Medulla oblongata (tissue), 1 donor: ENCODE measurements around the gene HDGFL3.
"Not testable (repeated sequence)": the region's sequence is repeated elsewhere in the genome, so short reads cannot be mapped to it uniquely, and the experiment has no call there.

Experiments
- DNase-seq: peaks from one replicate; pipeline ENCODE4 v3.0.0-alpha.2; 2015; ENCODE audit errors: extremely low spot score

Gene HDGFL3

DNA sequence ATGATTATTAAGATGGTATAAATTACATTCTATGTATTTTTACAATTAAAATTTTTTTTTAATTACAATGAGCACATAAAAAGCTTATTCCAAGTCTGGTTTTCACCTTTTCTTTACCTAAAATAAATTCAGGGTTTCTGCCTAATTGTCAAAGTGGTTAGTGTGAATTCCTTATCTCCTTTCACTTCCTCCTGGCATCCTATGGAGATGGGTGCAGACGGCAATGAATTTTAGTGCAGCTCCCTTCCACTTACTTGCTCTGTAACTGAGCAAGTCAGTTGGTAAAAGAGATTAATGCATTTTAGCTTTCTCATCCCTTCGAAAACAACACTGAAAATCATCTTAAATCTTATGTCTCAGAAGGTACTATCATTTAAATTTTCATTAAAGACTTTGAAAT is 13.1 kb downstream of the HDGFL3 start:
- DNase-seq = no peak

DNA sequence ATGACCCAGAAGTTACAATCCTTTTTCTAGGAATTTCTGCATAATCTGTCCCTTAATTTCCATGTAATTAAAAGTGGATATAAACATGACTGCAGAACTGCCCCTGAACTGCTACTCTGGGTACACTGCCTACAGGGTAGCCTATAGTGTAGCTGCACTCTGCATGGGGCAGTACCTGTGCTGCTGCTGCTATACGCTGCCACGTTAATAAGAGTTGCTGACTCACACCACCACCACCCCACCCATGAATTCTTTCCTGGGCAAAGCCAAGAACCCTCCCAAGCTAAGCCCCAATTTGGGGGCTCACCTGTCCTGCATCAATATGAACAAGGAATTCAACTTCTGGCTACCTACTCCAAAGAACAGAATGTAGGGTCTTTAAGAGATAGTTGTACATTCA is 13.9 kb downstream of the HDGFL3 start:
- DNase-seq = no peak

DNA sequence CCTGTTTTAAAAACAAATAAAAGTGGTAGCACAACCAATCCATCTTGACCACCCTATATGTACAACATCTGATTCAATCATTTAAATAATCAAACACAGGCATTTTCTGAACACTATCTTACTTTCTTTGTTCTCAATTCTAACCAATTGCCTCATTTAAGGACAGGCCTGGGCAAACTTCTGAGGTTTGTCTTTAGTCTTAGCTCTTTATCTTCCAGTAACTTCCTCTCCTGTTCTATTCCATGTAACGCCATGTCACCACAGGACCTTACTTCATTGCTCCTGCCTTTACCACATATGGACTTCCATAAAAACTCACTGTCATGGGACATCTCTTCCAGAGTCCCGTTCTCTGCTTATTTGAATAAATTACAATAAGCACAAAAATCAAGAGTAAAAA is 14.9 kb downstream of the HDGFL3 start:
- no peak for DNase-seq

DNA sequence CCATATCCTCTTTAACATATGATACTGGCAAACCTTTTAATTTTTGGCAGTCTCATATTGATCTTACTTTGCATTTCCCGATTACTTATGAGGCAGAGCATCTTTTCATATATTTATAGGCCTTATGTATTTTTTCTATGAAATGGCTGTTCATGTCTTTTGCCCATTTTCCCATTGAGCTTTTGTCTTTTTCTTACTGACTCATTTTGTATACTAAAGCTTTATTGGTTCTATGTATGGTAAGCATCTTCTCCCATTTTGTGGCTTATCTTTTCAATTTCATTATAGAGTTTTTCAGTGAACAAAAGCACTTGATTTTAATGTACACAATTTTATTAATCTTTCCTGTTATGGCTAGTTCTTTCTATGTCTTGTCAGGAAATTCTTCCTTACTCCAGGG is 17.2 kb downstream of the HDGFL3 start:
- DNase-seq = no peak

DNA sequence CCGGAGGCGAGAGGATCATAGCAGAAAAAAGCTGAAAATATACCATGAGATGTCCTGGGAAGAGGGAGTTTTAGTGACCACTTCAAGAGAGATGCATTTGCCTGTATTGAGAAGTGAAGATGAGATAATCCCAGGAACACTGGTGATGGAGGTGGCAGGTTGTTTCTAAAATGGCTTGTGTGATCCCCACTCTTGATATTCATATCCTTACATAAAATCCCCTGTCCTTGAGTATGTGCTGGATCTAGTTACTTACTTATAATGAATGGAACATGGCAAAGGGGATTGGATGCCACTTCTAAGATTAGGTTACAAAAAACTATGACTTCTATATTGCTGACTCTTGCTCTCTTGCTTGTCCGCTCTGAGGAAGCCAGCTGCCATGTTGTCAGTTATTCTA is 22.1 kb downstream of the HDGFL3 start:
- no peak for DNase-seq

DNA sequence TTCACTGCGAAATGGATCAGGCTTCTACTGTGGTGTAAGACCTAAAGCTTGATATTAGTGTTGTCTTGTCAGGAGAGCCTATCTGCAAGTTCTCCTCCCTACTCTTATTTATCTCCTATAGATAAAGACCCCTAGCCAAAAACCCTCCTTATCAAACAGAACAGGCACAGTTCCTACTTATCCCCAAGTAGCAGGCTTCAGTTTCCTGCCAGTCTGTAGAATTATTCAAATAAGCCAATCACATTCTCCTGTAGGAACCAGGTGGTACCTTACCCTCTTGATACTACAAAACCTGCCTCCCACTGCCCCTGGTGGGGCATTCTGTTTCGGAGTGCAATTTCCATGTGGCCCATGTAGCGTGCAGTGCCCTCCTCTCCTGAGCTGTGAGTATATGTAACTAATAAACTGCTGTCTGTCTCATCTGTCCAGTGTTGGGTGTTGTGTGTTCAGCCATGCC is 28.7 kb downstream of the HDGFL3 start:
- no peak for DNase-seq

DNA sequence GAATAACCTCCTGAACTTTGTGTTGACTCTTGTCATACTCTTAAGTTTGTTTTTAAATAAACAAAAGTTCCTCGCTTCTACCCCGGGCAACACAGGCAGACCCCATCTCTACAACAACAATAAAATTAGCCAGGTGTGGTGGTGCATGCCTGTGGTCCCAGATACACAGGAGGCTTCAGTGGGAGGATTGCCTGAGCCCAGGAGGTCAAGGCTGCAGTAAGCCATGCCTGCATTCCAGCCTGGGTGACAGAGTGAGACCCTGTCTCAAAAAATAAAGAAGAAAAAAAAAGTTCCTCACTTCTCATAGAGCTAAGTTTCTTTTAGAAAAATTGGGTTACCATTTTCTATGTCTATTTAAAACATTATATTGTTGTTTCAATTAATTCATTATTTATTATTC is 29.2 kb downstream of the HDGFL3 start:
- no peak for DNase-seq

DNA sequence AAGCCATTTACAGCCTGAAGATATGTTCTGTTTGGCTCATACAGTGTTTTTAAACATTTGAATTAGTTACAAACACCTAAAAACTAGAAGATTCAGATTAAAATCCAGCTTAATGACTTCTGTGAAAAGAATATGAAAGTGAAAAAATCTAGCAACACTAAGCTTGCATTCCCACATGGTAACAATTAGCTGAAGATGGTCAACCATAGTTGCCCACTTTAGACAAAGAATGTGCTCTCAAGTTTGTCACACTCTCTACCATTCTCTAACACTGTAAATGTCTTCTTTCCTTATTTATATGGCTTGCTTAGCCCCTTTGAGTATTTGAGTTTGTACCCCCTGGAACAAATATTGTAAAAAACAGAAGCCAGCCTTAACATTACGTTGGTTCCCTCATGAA is 32.7 kb downstream of the HDGFL3 start:
- DNase-seq = no peak

DNA sequence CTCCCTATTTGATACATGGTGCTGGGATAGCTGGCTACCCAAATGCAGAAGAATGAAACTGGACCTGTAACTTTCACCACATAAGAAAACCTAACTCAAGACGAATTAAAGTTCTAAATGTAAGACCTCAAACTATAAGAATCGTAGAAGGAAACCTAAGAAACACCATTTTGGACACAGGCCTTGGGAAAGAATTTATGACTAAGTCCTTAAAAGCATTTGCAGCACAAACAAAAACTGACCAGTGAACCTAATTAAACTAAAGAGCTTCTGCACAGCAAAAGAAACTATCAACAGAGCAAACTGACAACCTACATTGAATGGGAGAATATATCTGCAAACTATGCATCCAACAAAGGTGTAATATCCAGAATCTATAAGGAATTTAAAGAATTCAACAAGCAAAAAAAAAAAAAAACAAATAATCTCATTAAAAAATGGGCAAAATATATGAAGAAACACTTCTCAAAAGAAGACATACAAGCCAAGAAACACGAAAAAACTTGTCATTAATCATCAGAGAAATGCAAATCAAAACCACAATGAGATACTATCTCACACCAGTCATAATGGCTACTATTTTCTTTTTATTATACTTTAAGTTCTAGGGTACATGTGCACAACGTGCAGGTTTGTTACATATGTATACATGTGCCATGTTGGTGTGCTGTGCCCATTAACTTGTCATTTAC is 37.0 kb downstream of the HDGFL3 start:
- DNase-seq = no peak

DNA sequence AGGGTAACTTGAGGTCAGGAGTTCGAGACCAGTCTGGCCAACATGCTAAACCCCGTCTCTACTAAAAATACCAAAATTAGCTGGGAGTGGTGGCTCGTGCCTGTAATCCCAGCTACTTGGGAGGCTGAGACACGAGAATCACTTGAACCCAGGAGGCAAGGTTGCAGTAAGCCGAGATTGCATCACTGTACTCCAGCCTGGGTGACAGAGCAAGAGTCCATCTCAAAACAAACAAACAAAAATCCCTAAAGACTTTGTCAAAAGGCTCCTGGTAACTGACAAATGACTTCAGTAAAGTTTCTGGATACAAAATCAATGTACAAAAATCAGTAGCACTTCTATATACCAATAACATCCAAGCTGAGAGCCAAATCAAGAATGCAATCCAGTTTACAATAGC is 38.0 kb downstream of the HDGFL3 start:
- not testable (repeated sequence) for DNase-seq

DNA sequence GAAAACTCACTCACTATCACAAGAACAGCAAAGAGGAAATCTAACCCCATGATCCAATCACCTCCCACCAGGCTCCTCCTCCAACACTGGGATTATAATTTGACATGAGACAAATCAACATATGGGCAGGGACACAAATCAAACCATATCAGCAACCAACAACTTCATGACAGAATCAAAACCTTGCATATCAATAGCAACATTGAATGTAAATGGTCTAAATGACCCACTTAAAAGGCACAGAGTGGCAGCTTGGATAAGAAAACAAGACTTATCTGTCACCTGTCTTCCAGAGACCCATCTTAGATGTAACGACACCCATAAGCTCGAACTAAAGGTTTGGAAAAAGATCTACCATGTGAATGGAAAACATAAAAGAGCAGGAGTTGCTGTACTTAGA is 40.8 kb downstream of the HDGFL3 start:
- no peak for DNase-seq

DNA sequence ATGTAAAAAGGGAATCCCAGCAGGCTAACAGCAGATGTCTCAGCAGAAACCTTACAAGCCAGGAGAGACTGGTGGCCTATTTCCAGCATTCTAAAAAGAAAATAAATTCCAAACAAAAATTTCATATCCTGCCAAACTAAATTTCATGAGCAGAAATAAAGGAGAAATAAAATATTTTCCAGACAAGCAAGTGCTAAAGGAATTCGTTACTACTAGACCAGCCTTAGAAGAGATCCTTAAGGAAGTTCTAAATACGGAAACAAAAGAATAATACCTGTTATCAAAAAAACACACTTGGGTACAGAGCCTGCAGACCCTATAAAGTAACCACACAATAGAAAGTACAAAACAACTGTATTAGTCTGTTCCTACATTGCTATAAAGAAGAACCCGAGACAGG is 41.4 kb downstream of the HDGFL3 start:
- no peak for DNase-seq

DNA sequence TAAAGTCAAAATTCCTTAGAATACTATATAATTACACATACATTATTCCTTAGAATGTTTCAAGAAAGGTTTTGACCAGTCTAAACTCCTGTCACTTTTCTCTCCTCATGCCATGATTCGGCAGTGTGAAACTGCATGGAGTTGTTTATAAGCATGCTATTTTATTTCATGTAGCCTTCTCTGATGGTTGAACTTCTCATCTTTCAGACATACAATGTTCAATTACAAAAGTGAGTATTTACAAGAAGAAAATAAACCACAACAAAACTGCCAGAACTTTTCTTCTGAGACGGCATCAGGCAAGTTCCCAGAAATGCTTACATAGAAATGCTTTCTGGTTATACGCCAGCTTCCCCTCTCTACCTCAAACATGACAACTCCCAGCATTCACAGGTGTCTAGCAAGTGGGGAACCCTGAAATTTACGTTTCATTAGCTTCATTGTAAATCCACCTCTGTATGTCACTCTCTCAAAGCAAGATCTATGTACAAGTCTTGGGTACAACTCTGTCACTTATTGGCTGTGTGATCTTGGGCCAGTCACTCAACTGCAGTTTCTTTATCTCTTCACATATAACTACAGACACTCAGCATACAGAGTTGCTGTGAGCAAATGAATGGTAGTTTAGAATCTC is 42.7 kb downstream of the HDGFL3 start:
- DNase-seq = no peak

DNA sequence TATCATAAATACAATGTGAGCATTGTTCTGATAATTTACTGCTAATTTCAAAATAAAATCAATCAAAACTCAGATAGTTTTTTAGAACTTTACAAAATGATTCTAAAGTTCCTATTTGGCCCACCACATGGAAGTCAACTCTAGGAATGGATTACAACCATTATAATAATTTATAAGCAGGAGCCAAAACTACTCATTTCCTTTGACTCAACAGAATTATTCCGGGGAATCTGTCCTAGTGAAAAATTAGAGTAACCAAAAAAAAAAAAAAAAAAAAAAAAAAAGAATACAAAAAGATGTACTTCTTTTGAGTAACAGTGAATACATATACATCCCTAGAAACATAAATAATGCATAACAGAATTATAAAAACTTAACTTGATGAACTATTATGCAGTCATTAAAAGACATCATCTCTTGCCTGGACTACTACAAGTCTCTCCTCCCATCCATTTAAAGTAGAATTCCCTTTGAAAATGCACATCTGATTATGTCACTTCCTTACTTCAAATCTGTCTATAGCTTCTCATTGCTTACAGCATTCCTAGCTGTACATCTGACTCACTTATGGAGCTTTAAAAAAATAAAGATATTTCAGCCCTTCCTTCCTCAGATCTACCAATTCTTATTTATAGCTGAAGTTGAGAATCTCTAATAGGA is 43.4 kb downstream of the HDGFL3 start:
- DNase-seq = no peak

DNA sequence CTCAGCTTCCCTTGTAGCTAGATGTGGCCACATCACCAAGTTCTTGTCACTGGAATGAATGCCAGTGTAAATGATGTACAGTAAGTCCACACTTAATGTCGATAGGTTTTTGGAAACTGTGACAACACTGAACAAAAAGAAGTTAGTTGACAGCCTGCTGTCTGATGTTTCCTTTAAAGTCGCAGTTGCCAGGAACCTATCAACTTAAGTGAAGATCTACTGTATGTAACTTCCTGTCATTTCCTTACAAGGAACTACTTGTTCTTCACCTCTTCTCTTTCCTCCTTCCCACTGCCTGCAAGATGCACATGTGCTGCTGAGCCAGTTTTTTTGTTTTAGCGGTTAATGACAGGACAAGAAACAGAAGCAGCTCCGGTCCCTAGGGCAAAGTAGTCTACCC is 44.6 kb downstream of the HDGFL3 start:
- DNase-seq = no peak

DNA sequence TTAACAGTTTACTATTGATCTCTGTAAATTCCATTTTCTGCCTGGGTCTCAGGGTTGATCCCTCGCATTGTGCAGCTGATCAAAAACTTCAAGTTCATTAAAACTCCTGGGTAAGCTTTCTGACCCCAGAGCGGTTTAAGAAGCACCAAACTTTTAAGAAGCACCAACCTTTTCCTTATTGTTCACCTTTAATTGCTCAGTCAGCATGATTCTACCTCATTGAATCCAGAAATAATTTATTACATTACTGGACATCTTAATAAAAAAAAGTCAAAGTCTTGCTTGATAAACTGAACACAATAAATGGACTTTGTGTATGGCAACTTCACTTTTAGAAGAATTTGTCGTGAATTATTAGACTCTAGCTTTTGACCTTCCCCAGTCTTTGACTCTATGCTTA is 46.9 kb downstream of the HDGFL3 start:
- DNase-seq = no peak

DNA sequence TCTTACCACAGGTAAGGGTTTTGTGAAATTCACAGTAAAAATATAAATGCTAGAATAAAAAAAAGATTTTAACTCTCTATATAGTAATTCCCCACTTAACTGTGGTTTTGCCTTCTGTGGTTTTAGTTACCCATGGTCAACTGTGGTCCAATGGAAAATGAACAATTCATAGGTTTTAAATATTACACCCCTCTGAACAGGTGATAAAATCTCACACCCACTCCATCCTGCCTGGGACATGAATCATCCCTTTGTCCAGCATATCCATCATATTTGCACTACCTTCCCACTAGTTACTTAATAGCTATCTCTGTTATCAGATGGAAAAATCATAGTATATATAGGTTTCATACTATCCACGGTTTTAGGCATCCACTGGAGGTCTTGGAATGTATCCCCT is 49.2 kb downstream of the HDGFL3 start:
- no peak for DNase-seq

DNA sequence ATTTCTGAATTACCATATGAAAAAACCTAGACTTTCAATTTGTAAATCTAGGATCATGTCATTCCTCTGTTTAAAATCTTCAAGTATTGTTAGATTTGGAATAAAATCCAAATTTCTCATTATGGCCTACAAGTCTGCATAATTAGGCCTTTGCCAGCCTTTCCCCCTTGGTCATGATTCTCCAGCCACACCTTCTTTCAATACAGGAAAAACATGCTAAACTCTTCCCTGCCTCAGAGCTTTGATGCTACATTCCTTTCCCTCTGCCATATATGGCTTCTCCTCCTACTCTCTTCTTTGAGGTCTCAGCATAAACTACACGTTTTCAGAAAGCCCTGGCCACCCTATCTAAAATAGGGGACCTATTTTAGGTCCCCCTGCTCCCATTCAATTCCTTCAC is 51.7 kb downstream of the HDGFL3 start:
- DNase-seq = no peak

DNA sequence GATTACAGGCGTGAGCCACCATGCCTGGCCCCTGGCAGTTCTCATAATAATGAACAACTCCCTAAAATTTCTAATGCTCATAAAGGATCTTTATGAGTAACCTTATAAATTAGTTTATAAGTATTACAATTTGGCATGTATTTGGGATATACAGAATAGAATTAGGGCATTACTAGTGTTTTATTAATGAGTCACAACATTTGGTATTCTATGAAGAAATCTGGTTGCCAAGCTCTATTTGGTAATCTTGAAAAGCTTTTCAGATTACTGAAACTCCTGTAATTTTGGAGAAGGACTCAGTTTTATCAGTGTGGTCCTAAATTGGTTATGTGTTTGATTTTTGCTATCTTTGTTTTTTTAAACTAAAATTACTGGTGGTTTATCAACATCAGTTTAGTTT is 54.3 kb downstream of the HDGFL3 start:
- no peak for DNase-seq

DNA sequence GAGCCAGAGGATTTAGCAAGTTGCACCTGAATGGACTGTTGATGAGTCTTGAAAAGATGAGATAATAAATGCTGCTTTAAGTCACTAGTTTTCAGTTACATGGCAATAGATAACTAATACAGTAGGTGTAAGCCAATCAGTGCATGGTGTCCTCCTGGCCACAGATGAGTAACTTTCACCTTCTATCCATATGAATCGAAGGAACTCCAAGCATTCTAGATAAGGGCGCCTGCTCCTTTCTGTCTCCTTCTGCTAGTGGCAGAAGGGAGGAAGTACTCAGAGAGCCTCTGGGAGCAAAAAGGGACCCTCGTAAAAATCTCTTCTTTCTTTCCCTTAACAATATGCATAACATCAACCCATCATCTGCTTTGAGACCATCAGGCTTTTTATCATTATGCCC is 62.9 kb downstream of the HDGFL3 start:
- DNase-seq = no peak

DNA sequence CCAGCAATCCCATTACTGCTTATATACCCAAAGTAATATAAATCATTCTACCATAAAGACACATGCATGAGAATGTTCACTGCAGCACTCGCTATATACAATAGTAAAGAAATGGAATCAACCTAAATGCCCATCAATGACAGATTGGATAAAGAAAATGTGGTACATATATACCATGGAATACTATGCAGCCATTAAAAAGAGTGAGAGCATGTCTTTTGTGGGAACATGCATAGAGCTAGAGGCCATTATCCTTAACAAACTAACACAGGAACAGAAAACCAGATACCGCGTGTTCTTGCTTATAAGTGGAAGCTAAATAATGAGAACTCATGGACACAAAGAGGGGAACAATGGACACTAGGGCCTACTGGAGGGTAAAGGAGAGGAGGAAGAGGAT is 65.5 kb downstream of the HDGFL3 start:
- DNase-seq = not testable (repeated sequence)

DNA sequence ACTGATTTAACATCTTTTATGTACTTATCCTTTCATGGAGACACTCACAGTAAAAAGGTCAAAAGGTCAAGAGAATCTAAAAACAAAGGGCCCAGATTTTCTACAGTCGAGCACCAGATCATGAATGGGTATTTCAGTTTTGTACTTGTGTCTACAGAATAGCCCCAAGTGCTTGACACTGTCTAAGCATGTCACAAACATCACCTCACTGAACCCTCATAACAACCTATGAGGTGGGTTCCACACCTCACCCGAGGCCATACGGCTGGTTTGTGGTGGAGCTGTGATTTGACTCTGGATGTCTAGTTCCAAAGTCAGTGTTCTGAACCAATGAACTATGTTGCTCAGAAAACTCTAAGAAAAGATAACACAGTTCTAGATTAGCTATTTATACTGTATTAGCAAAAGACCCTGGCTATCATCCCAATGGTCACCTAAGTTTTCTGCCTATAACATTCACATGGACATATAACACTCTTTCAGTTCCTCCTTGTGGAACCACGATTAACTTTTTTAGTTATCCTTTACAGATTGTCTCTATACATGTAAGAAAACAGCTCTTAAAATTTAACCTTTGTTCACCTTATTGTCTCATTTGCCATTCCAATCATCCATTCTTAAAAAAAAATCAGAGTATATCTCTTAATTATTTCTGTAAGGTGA is 74.6 kb downstream of the HDGFL3 start:
- DNase-seq = no peak

DNA sequence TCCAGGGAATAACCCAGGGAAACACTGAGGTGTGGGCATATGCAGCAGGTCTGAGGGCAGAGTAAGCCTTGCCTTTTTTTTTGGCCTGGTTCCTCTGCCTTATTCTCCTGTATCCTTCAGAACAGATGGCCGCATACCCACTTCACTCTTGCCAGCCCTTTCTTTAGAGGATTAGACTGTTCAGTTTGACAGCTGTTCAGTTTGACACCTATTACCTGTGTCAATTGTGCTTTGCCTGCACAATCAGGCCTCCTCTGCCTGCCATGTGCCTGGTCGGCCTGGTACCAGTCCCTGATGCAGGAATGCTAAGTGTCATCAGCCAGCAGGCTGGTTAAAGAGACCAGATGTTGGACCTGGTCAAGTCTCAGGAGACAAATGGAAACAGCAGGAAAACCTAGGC is 77.8 kb downstream of the HDGFL3 start:
- DNase-seq = no peak
